Renal cortex interstitium (tissue), 15 donors: ENCODE data around the gene TRIM43. TPM values are rescaled to one million over a fixed set of nuclear protein-coding genes. Genes with fewer than 3 reads are reported as not detected.
"Not testable (repeated sequence)": the region's sequence is repeated elsewhere in the genome, so short reads cannot be mapped to it uniquely, and the experiment has no call there.

Source experiments
- DNase-seq, 11 donors: peaks; one replicate each; pipeline ENCODE4 v3.0.0-alpha.2; 2013; ENCODE audit warnings: low read depth in 9 of 11, low spot score in 4 of 11; ENCODE audit errors: extremely low read depth in 1 of 11
- long read RNA-seq, 16 experiments: transcript quantifications; one replicate each; lab custom pipeline, GENCODE V29; 2026
- polyA plus RNA-seq, 3 donors: library from polyadenylated mRNA; unstranded; fragments of 120-200 nt; gene quantifications; one replicate each; pipeline ENCODE4 v1.2.1, GENCODE V29; 2013; ENCODE audit not compliant: insufficient read length in 3 of 3

TRIM43 gene
- polyA plus RNA-seq, result under 1 TPM; 0.20 to 1.00 (median 0.49) TPM
- long read RNA-seq, donor 1, result 0 reads
- long read RNA-seq, donor 2, result 0 reads
- long read RNA-seq, donor 3, result 0 reads
- long read RNA-seq, donor 4, result 0 reads
- long read RNA-seq, donor 5, result 0 reads
- long read RNA-seq, donor 6, result 0 reads
- long read RNA-seq, donor 7, result 0 reads
- long read RNA-seq, donor 8, result 0 reads
- long read RNA-seq, donor 9, result 0 reads
- long read RNA-seq, donor 10, partial matches to known transcripts, result 0 of 1 reads
- long read RNA-seq, donor 10, other reads (novel, unspliced or antisense), result 0 of 1 reads
- long read RNA-seq, donor 11, result 0 reads
- long read RNA-seq, donor 12, result 0 reads
- long read RNA-seq, donor 13, result 0 reads
- long read RNA-seq, donor 14, result 0 reads
- long read RNA-seq, donor 15, result 0 reads
- long read RNA-seq, donor 16, partial matches to known transcripts, result 0 of 1 reads
- long read RNA-seq, donor 16, other reads (novel, unspliced or antisense), result 0 of 1 reads

- DNase-seq, result not testable (repeated sequence)
Observed at GRCh38 chr2:95591701-95592100, at the start of gene TRIM43. Gene TRIM43 (plus strand): TSS chr2:95592001. CDS start chr2:95594024, 2,023 bp downstream.

- no peak for DNase-seq
Observed at GRCh38 chr2:95551055-95551568, 40.7 kb upstream of the TRIM43 start.

DNA sequence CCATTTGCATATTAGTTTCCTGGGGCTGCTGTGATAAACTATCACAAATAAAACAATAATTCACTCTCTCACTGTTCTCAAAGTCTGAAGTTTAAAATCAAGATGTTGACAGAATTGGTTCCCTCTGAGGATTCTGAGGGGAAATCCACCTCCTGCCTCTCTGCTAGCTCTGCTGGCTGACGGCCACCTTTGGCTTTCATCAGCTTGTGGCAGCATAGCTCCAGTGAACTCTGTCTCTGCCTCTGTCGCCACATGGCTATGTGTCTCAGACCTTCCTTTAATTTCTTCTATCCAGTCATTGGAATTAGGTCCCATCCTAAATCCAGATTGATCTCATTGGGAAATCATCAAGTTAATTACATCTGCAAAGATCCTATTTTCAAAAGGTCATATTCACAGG is 38.9 kb upstream of the TRIM43 start:
- no peak for DNase-seq

DNA sequence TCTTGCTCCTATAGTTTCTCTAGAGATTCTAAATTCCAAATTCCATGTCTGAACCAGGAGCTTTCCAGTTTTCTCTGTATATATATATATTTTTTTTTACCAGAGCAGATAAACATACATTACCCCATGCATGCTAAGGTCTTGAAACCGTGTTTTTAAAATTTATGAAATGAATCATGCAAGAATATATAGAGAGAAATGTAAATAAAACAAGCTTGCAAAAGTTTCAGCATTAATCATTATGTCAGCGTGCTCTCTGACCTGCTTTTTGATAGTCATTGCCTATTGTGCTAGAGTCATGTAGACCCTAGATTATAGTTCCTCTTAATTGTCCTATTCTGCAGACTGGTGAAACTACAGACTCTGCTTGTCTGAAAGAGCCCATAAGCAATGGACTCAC is 22.6 kb upstream of the TRIM43 start:
- DNase-seq, result no peak

DNA sequence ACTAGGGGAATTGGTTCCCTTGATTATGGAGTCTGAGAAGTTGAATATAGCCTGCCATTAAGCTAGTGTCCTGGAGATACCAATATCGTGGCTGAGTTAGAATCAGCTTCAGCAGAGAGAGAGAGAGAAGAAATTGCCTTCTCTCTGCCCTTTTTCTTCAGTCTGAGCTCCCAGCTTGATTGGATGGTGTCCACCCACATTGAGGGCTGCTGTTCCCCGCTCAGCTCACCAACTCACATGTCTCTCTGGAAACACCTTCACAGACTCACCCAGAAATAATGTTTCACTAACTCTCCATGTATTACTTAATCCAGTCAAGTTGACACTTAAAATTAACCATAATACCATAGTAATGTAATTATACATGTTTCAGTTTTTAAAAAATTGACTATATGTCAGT is 17.9 kb upstream of the TRIM43 start:
- no peak for DNase-seq

GRCh38 chr2:95574506-95574905 is 17.3 kb upstream of the TRIM43 start:
- no peak for DNase-seq

DNA sequence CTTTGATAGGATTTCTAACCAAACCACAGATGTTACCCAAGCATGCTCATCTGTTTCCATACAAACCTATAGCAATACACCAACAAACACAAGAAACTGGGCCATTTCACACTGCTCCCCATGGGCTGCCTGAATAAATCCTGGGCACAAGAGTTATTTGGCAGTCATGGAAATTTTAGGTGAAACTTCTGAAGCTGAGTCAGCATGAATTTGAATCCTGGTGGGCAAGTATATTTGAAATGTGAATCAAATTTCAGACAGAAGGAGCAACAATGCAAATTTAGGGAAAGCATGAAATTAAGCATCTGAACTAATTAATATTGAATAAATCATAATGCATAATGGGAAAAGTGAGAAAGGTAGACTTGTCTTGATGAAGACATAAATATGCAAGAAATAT is 15.9 kb upstream of the TRIM43 start:
- DNase-seq, result no peak

DNA sequence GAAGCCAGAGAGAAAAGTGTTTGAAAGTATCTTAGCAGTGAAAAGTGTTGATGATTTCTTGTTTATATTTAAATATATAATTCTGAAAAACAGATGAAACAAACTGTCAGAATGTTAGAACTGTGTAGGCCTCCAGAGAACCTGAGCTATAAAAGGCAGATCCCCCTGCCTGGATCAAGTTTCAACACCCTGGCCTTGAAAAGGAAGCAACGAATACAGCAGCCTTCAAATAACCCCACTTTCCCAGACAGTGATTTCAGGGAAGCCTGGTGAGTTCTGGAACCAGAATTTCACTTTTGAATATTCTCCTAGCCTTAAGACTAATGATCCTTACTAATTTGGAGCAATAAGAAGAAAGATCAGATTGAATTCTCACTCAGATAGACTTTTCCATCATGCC is 13.3 kb upstream of the TRIM43 start:
- DNase-seq, result peak in 4 of 11 donors; percentile 5 to 17 (median 12)

DNA sequence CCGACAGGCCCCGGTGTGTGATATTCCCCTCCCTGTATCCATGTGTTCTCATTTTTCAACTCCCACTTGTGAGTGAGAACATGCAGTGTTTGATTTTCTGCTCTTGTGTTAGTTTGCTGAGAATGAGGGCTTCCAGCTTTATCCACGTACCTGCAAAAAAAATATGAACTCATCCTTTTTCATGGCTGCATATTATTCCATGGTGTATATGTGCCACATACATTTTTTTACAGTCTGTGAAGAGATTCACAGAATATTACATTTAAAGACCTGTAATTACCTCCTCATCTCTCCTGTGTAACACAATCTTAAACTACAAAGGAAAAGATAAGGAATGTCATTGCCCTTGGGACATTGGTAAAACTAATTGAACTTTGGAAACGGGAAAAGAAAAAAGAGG is 8.3 kb upstream of the TRIM43 start:
- not testable (repeated sequence) for DNase-seq

DNA sequence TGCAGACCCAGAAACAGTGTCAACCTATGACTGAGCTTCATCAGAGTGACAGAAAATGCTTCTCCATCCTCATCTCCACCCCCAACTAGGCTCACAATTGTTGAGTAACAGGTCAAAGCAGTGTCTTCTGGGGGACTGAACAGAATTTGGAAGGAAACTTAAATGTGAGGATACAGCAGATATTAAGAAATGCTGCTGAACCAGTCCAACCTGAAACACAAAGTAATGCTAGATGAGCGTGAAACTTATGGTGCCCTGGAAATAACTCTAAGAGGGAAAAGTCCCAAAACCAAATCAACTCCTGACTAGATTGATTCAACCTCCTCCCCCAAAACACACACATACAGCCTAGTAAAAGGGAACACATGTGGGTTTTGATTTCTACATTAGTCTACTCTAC is 7.5 kb upstream of the TRIM43 start:
- DNase-seq, result peak in 6 of 11 donors; percentile 2 to 32 (median 10)

DNA sequence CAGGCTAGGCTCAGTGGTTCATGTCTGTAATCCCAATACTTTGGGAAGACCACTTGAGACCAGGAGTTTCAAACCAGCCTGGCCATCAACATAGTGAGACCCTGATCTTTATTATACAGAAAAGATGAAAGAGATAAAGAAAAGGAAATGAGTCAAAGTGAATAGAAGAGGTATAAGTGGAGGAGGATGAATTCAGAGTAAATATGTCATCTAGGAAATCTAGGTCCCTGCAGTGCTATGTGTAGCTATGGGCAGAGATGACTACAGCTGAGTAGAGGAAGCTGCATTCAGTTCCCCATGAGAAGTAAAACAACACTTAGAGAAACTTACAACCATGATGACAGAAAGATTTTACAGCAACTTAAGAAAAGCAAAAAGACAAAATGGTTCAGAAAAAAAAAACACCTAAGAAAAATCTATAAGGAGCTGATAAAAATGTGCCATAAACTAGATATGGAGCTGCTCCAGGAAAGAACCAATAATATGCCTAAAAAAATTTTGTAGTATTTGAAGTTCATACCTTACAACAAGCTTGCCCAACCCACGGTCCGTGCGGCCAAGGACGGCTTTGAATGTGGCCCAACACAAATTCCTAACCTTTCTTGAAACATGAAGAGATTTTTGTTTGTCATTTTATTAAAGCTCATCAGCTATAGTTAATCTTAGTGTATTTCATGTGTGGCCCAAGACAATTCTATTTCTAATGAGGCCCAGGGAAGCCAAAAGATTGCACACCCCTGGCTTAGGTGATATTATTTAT is 1.8 kb upstream of the TRIM43 start:
- not testable (repeated sequence) for DNase-seq

DNA sequence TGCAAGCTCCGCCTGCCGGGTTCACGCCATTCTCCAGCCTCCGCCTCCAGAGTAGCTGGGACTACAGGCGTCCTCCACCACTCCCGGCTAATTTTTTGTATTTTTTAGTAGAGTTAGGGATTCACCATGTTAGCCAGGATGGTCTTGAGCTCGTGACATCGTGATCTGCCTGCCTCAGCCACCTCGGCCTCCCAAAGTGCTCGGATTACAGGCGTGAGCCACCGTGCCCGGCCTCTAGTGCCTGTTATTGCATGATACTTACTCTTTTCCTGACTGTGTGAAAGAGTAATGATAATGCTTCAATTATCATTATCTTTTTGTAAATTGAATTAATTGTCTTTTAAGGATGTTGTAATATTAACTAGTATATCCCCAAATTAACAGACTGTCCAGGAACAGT is 1.2 kb downstream of the TRIM43 start:
- not testable (repeated sequence) for DNase-seq

DNA sequence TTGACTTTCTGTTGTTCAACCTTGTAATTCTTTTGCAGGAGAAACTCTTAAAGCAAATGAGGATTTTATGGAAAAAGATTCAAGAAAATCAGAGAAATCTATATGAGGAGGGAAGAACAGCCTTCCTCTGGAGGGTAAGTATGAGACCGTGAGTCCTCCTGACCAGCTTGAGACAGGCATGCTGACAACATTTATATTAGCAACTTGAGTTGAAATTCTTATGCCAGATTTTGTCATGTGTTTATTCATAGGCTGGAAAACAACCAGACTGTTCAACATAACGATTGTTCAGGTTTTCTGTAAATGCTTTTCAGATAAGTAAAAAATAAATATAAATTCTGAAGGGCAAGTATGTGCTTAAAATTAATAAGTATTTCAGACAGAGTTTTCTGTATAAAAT is 3.2 kb downstream of the TRIM43 start:
- not testable (repeated sequence) for DNase-seq

DNA sequence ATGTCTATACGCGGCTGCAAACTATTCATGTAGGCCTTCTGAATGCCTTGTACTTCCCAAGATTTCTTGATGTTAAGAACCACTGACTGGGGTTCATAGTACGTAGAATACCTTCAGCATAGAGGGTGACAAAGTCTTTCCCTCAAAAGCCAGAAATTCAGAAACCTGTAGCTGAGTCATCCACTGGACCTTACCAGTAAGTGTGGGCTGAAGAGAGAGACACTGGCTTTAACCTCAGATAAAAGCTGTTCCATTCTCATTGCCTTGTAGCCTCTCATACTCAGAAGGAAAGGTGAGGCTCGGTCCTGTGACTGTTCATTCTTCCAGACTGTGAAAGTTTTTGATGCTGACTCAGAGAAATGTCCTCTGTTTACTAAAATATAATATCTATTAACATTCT is 9.5 kb downstream of the TRIM43 start:
- DNase-seq, result not testable (repeated sequence)

DNA sequence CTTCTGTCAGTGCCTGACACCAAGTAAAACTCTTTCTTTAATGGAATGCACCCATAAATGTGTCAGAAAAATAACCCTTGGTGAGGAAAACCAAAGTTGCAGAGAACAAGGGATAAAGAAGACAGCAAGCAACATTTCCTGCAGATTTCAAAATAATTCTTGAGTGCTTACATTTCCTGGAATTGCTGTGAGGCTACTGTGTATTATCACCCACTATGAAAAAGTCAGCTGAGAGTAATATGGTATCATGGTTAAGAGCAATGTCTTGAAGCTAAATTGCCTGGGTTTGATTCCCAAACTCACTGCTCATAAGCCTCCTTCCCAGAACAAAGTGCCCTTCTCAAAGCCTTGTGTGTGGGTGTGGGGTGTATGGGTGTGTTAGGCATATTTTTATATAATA is 10.3 kb downstream of the TRIM43 start:
- DNase-seq, result not testable (repeated sequence)

DNA sequence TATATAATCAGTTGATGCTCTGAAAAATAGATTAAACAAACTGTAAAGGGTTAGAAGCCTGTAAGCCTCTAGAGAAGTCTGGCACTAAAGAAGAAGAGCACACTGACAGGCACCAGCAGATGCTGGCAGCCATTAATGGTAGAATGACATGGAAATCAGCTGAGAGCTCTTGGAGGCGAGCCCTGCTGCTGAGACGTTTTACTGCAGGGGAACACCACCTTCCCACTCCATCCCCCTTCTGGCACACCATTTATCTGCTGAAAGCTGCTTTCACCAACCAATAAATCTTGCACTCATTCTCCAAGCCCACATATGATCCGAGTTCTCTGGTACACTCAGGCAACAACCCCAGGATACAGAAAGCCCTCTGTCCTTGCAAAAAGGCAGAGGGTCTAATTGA is 16.6 kb downstream of the TRIM43 start:
- DNase-seq, result not testable (repeated sequence)

DNA sequence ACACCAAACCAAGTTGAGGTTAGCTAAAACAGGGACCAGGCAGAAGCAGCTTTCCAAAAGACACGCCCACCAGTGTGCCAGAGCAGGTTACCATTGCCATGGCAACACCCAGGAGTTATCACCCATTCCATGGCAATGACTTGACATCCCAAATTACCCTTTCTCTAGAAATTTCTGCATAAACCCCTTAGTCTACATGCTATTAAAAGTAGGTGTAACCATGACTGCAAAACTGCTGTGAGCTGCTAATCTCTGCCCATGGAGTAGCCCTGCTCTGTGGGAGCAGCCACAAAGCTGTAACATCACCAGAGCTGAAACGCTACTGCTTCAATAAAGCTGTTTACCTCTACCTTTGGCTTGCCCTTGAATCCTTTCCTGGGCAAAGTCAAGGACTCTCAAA is 18.0 kb downstream of the TRIM43 start:
- DNase-seq, result not testable (repeated sequence)

DNA sequence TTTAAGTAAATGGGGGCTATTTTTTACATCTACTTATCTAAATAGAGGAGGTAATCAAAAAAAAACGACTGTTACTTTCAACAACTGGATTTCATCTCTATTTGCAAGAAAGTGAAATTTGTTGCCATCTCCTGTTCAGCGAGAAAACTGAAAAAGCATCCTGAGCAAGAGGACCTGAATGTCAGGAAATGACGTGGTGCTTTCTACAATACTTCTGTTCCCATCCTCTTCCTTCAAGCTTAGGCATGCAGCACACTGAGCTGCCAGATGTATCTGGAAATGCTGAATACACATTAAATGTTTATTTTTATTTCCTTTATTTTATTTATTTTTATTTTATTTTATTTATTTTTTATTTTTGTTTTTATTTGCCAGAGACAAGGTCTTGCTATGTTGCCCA is 21.2 kb downstream of the TRIM43 start:
- not testable (repeated sequence) for DNase-seq

DNA sequence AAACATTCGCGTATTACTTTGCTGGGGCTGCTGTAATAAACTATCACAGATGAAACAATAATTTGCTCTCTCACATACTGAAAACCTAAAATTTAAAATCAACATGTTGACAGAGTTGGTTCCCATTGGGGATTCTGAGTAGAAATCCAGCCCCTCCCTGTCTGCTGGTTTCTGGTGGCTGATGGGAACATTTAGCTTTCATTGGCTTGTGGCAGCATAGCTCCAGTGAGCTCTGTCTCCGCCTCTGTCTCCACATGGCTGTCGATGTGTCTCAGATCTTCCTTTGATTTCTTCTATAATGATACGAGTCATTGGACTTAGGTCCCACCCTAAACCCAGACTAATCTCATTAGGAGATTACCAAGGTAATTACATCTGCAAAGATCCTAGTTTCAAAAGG is 30.9 kb downstream of the TRIM43 start:
- DNase-seq, result not testable (repeated sequence)

DNA sequence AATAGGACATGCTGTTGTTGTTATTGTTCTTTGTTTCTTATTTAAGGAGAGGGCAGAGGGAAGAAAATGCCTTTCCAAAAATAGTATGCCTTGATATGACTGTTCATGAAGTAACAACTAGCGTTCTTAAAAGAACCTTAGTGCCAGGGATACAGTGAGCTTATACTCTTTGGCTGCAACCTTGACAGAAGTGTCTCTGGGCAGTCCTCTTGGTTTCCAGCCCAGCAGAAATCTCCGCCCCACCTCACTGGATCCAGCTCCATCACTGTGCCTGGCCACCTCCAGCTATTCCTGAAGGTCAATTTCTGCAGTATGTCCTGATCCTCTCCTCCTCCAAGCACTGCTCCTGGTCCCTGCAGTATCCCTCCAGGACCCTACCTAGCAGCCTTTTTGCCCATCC is 39.2 kb downstream of the TRIM43 start:
- not testable (repeated sequence) for DNase-seq
